K562 (cell line): ENCODE measurements around the gene METTL22. TPM values are rescaled to one million over a fixed set of nuclear protein-coding genes. Genes with fewer than 3 reads are reported as not detected.
A peak's percentile ranks its signal among the peaks of the same experiment; 100 is the strongest.

Experiments used
- CBX2 ChIP-seq: fragments of 200-600 bp; sonication (generic); IDR thresholded peaks from one replicate; pipeline ENCODE4 v1.6.1; 2012; ENCODE audit warnings: mild to moderate bottlenecking, low read length, inconsistent platforms; ENCODE audit not compliant: insufficient read depth, poor library complexity, severe bottlenecking
- GATAD2B ChIP-seq: fragments of 450-650 bp; IDR thresholded peaks from 2 replicates; pipeline ENCODE4 v1.6.1; 2017; ENCODE audit warnings: mild to moderate bottlenecking, borderline replicate concordance
- HMGN3 ChIP-seq: IDR thresholded peaks from 2 replicates; pipeline ENCODE4 v1.6.1; 2011; ENCODE audit warnings: borderline replicate concordance, low read depth, mild to moderate bottlenecking, mixed read lengths, low read length; ENCODE audit not compliant: insufficient read length; ENCODE audit errors: extremely low read depth
- JUN ChIP-seq, 2 experiments: sonication (generic) in 1 of 2; formaldehyde crosslinking in 1 of 2; IDR thresholded peaks; 2 replicates each; pipeline versions ENCODE4 v1.6.1 to v1.8.0; 2012 to 2022; ENCODE audit warnings: borderline replicate concordance in 2 of 2, mild to moderate bottlenecking in 2 of 2, improper control_type of control experiment in 1 of 2, low read depth in 1 of 2, low read length in 1 of 2, missing genetic modification reagents in 1 of 2
- KDM4B ChIP-seq, 2 experiments: fragments of 450-650 bp in 1 of 2; sonication (generic) in 1 of 2; IDR thresholded peaks; 2 replicates each; pipeline ENCODE4 v1.6.1; 2016 to 2017; ENCODE audit warnings: borderline replicate concordance in 2 of 2, antibody characterized with exemption in 1 of 2, low read depth in 1 of 2, mild to moderate bottlenecking in 1 of 2
- ZNF778 ChIP-seq: fragments of 450-650 bp; formaldehyde crosslinking; IDR thresholded peaks from 2 replicates; pipeline ENCODE4 v1.4.0; 2020; ENCODE audit warnings: mild to moderate bottlenecking, moderate library complexity
- polyA plus RNA-seq, 8 experiments: library from polyadenylated mRNA; depleted of rRNA in 4 of 8; stranded (reverse) in 5 of 8; unstranded in 3 of 8; fragments of >200 nt; fragmentation: Nextera tagmentation in 2 of 8; fragmentation: Illumina TruSeq in 1 of 8; extraction: Ambion mirVana in 2 of 8; extraction: Trizol in 1 of 8; gene quantifications; 2 replicates each; pipeline versions ENCODE4 v1.2.1 to v1.2.3, GENCODE V29; 2011 to 2014; ENCODE audit warnings: inconsistent platforms in 1 of 8, missing spikeins in 1 of 8
- total RNA-seq, 7 experiments: library from RNA; depleted of rRNA in 6 of 7; stranded (reverse); fragments of >200 nt in 6 of 7; fragmentation: Illumina TruSeq in 2 of 7; extraction: Trizol in 2 of 7; gene quantifications; 2 replicates each; pipeline versions ENCODE4 v1.2.1 to v1.2.3, GENCODE V29; 2011 to 2021; ENCODE audit warnings: low replicate concordance in 1 of 7
- TF ChIP-seq, protein P1 (sequence below): fragments of 450-650 bp; IDR thresholded peaks from 2 replicates; pipeline ENCODE4 v1.6.1; 2016; ENCODE audit warnings: mild to moderate bottlenecking, moderate library complexity
- TF ChIP-seq, protein P2 (sequence below): fragments of 250-450 bp; sonication (Bioruptor Pico); IDR thresholded peaks from 2 replicates; pipeline ENCODE4 v1.5.0; 2022; ENCODE audit warnings: mild to moderate bottlenecking
- TF ChIP-seq, protein P3 (sequence below): sonication (generic); formaldehyde crosslinking; IDR thresholded peaks from 2 replicates; pipeline ENCODE4 v1.8.0; 2023; ENCODE audit warnings: mild to moderate bottlenecking, missing genetic modification reagents
- TF ChIP-seq, protein P4 (sequence below): sonication (generic); formaldehyde crosslinking; IDR thresholded peaks from 2 replicates; pipeline ENCODE4 v1.9.0; 2022; ENCODE audit warnings: mild to moderate bottlenecking, missing genetic modification reagents

METTL22 gene
- total and polyA plus RNA-seq, 9 of the 15 experiments (the other 6 are each of a cell fraction or from before 2014, with no cell fraction given), result 6.9 to 33.2 (median 18.5) TPM

DNA sequence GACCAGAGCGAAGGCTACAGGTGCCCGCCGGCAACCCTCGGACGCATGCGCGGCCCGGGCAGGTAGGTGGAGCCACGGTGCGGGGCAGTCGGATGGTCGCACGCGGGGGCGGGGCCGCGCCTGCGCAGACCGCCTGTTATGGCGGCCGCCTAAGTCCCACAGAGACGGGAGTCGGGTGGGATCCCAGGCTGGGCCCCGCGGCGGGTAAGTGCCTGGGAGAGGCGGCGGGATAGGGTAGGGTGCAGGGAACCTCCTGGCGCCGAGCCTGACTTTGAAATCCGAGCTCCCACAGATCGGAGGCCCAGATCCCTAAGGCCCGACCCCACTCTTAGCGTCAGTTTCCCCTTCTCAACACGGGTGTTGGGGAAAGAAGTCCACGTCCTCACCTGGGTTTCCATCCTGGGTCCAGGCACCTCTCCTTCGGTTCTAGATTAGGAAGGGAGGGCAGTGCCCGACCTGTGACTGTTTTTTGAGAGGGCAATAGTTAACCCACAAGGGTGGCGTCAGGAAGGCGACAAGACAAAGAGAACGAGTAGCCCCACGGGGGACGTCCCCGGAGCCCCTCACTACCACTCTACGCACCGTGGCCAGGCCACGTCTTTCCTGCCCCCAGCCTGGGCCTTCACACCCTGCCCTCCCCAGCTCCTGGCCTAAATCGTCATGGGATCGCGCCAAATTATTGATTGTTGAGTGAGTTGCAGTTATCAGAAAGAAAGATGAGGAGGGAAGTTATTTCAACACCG, at the start of gene METTL22 (continued):
- TF ChIP-seq, protein P1, sequence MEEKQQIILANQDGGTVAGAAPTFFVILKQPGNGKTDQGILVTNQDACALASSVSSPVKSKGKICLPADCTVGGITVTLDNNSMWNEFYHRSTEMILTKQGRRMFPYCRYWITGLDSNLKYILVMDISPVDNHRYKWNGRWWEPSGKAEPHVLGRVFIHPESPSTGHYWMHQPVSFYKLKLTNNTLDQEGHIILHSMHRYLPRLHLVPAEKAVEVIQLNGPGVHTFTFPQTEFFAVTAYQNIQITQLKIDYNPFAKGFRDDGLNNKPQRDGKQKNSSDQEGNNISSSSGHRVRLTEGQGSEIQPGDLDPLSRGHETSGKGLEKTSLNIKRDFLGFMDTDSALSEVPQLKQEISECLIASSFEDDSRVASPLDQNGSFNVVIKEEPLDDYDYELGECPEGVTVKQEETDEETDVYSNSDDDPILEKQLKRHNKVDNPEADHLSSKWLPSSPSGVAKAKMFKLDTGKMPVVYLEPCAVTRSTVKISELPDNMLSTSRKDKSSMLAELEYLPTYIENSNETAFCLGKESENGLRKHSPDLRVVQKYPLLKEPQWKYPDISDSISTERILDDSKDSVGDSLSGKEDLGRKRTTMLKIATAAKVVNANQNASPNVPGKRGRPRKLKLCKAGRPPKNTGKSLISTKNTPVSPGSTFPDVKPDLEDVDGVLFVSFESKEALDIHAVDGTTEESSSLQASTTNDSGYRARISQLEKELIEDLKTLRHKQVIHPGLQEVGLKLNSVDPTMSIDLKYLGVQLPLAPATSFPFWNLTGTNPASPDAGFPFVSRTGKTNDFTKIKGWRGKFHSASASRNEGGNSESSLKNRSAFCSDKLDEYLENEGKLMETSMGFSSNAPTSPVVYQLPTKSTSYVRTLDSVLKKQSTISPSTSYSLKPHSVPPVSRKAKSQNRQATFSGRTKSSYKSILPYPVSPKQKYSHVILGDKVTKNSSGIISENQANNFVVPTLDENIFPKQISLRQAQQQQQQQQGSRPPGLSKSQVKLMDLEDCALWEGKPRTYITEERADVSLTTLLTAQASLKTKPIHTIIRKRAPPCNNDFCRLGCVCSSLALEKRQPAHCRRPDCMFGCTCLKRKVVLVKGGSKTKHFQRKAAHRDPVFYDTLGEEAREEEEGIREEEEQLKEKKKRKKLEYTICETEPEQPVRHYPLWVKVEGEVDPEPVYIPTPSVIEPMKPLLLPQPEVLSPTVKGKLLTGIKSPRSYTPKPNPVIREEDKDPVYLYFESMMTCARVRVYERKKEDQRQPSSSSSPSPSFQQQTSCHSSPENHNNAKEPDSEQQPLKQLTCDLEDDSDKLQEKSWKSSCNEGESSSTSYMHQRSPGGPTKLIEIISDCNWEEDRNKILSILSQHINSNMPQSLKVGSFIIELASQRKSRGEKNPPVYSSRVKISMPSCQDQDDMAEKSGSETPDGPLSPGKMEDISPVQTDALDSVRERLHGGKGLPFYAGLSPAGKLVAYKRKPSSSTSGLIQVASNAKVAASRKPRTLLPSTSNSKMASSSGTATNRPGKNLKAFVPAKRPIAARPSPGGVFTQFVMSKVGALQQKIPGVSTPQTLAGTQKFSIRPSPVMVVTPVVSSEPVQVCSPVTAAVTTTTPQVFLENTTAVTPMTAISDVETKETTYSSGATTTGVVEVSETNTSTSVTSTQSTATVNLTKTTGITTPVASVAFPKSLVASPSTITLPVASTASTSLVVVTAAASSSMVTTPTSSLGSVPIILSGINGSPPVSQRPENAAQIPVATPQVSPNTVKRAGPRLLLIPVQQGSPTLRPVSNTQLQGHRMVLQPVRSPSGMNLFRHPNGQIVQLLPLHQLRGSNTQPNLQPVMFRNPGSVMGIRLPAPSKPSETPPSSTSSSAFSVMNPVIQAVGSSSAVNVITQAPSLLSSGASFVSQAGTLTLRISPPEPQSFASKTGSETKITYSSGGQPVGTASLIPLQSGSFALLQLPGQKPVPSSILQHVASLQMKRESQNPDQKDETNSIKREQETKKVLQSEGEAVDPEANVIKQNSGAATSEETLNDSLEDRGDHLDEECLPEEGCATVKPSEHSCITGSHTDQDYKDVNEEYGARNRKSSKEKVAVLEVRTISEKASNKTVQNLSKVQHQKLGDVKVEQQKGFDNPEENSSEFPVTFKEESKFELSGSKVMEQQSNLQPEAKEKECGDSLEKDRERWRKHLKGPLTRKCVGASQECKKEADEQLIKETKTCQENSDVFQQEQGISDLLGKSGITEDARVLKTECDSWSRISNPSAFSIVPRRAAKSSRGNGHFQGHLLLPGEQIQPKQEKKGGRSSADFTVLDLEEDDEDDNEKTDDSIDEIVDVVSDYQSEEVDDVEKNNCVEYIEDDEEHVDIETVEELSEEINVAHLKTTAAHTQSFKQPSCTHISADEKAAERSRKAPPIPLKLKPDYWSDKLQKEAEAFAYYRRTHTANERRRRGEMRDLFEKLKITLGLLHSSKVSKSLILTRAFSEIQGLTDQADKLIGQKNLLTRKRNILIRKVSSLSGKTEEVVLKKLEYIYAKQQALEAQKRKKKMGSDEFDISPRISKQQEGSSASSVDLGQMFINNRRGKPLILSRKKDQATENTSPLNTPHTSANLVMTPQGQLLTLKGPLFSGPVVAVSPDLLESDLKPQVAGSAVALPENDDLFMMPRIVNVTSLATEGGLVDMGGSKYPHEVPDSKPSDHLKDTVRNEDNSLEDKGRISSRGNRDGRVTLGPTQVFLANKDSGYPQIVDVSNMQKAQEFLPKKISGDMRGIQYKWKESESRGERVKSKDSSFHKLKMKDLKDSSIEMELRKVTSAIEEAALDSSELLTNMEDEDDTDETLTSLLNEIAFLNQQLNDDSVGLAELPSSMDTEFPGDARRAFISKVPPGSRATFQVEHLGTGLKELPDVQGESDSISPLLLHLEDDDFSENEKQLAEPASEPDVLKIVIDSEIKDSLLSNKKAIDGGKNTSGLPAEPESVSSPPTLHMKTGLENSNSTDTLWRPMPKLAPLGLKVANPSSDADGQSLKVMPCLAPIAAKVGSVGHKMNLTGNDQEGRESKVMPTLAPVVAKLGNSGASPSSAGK, result 0 out of 2 replicates have a peak, but pooled peaks have one; percentile 14
- TF ChIP-seq HMGN3, result no peak
- TF ChIP-seq, protein P2, sequence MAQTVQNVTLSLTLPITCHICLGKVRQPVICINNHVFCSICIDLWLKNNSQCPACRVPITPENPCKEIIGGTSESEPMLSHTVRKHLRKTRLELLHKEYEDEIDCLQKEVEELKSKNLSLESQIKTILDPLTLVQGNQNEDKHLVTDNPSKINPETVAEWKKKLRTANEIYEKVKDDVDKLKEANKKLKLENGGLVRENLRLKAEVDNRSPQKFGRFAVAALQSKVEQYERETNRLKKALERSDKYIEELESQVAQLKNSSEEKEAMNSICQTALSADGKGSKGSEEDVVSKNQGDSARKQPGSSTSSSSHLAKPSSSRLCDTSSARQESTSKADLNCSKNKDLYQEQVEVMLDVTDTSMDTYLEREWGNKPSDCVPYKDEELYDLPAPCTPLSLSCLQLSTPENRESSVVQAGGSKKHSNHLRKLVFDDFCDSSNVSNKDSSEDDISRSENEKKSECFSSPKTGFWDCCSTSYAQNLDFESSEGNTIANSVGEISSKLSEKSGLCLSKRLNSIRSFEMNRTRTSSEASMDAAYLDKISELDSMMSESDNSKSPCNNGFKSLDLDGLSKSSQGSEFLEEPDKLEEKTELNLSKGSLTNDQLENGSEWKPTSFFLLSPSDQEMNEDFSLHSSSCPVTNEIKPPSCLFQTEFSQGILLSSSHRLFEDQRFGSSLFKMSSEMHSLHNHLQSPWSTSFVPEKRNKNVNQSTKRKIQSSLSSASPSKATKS (CRISPR knock-in tag), result no peak
- no peak for TF ChIP-seq GATAD2B
- TF ChIP-seq JUN (IDR thresholded peaks at IDR 0.05; ENCODE audit: borderline replicate concordance, low read depth, low read length), result no peak
- no peak for TF ChIP-seq JUN (CRISPR knock-in tag; IDR thresholded peaks at IDR 0.05; ENCODE audit: borderline replicate concordance)
- no peak for TF ChIP-seq ZNF778 (CRISPR knock-in tag)
- TF ChIP-seq, protein P3, sequence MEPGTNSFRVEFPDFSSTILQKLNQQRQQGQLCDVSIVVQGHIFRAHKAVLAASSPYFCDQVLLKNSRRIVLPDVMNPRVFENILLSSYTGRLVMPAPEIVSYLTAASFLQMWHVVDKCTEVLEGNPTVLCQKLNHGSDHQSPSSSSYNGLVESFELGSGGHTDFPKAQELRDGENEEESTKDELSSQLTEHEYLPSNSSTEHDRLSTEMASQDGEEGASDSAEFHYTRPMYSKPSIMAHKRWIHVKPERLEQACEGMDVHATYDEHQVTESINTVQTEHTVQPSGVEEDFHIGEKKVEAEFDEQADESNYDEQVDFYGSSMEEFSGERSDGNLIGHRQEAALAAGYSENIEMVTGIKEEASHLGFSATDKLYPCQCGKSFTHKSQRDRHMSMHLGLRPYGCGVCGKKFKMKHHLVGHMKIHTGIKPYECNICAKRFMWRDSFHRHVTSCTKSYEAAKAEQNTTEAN (CRISPR knock-in tag), result no peak
- TF ChIP-seq CBX2, result no peak
- TF ChIP-seq, protein P4, sequence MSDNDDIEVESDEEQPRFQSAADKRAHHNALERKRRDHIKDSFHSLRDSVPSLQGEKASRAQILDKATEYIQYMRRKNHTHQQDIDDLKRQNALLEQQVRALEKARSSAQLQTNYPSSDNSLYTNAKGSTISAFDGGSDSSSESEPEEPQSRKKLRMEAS (CRISPR knock-in tag), result 0 out of 2 replicates have a peak, but pooled peaks have one; percentile 25
- no peak for TF ChIP-seq KDM4B (IDR thresholded peaks at IDR 0.05; ENCODE audit: borderline replicate concordance in 2 of 2, low read depth in 1 of 2)
